ENCODE measurements around the gene ZNF839. TPM values are rescaled to one million over a fixed set of nuclear protein-coding genes. Genes with fewer than 3 reads are reported as not detected.

ZNF839 gene
- total and polyA plus RNA-seq, 2 experiments from 2014 or later, result 7.9 to 10.0 TPM

- Histone ChIP-seq H4K20me1 (replicated peaks; ENCODE audit: insufficient read depth) (no peaks in the 10 kb centered on the region), H3F3A (replicated peaks; ENCODE audit: low read depth) (0 out of 2 replicates have a peak, but pooled peaks cover 16% of the 10 kb centered on the region), H3K9me2 (ENCODE audit: insufficient read depth) (no peaks in the 10 kb centered on the region), H3K4me1 (ENCODE audit: insufficient read depth) (peaks cover 26% of the 10 kb centered on the region), H3K4me2 (peak overlapping the region; percentile 96), H2AFZ (no peak overlapping the region), H3K27ac (ENCODE audit: low read depth) (no peak overlapping the region), H3K27me3 (ENCODE audit: insufficient read depth) (peaks cover 5% of the 10 kb centered on the region; the same call in 1 of the 2 replicates), H3K36me3 (ENCODE audit: insufficient read depth) (no peaks in the 10 kb centered on the region), H3K79me2 (replicated peaks; ENCODE audit: insufficient read depth) (no peaks in the 10 kb centered on the region), H3K4me3 (peak overlapping the region; percentile 62)
- TF ChIP-seq CTCF (conservative IDR thresholded peaks at IDR 0.05; ENCODE audit: low read depth in 2 of 2) (no peak), REST (IDR thresholded peaks at IDR 0.05; ENCODE audit: unreplicated experiment) (no peak), ZNF462 (CRISPR knock-in tag; IDR thresholded peaks at IDR 0.05) (no peak), ETS1 (IDR thresholded peaks at IDR 0.05) (no peak), ZNF331 (CRISPR knock-in tag; IDR thresholded peaks at IDR 0.05; ENCODE audit: low read depth) (no peak), ZNF114 (CRISPR knock-in tag; IDR thresholded peaks at IDR 0.05) (no peak), CREB1 (CRISPR knock-in tag; IDR thresholded peaks at IDR 0.05; ENCODE audit: low read depth) (no peak), POLR2AphosphoS5 (IDR thresholded peaks at IDR 0.05; ENCODE audit: low read depth) (no peak), NANOG (IDR thresholded peaks at IDR 0.05; ENCODE audit: borderline replicate concordance) (no peak)
- DNase-seq (ENCODE audit: low spot score) (no peak), ATAC-seq (no peak)
- peaks cover 20% of the 10 kb centered on the region for H3K27me3 Mint-ChIP-seq (ENCODE audit: insufficient read depth, low read depth, poor library complexity)
- H3K36me3 Mint-ChIP-seq (ENCODE audit: low read depth), result peaks cover 4% of the 10 kb centered on the region; the same call in 2 of the 3 replicates
- H3K4me3 Mint-ChIP-seq, result peak overlapping the region; percentile 90
- H3K4me1 Mint-ChIP-seq, result peaks cover 24% of the 10 kb centered on the region
- H3K9me3 Mint-ChIP-seq, result 0 out of 3 replicates have a peak, but pooled peaks cover 5% of the 10 kb centered on the region
- H3K27ac Mint-ChIP-seq, result no peak overlapping the region
Observed at GRCh38 chr14:102320671-102321455, 1.3 kb downstream of the ZNF839 start.

All from GM23338 (cell line).